CD4-positive, alpha-beta memory T cell (primary cell): Measurements from ENCODE around the gene GAA. TPM values are rescaled to one million over a fixed set of nuclear protein-coding genes. Genes with fewer than 3 reads are reported as not detected.
A peak's percentile ranks its signal among the peaks of the same experiment; 100 is the strongest.

Experiments used
- CTCF ChIA-PET: fragments of 350-600 bp; sonication (Branson Sonifier 250); formaldehyde crosslinking; loops from one replicate; lab custom pipeline; 2021; ENCODE audit warnings: inconsistent platforms; ENCODE audit not compliant: partially characterized antibody; lab: Charles Lee
- POLR2A ChIA-PET: fragments of 350-600 bp; sonication (Branson Sonifier 250); formaldehyde crosslinking; loops from one replicate; lab custom pipeline; 2021; ENCODE audit not compliant: partially characterized antibody; lab: Charles Lee
- DNase-seq, 5 donors: peaks; one replicate each; pipeline versions ENCODE4 v3.0.0 to v3.0.0-alpha.2; 2020 to 2022; ENCODE audit warnings: mixed read lengths in 1 of 5
- H3K27ac ChIP-seq: one replicate; pipeline ENCODE4 v1.7.0; 2013; ENCODE audit warnings: low read depth, low read length
- H3K27me3 ChIP-seq: 2 replicates; pipeline ENCODE4 v1.7.0; 2013; ENCODE audit warnings: mild to moderate bottlenecking, low read length, moderate library complexity; ENCODE audit not compliant: insufficient read depth
- H3K36me3 ChIP-seq: 2 replicates; pipeline ENCODE4 v1.7.0; 2013; ENCODE audit warnings: mild to moderate bottlenecking, low read length, moderate library complexity; ENCODE audit not compliant: insufficient read depth
- H3K4me1 ChIP-seq: 2 replicates; pipeline ENCODE4 v1.7.0; 2013; ENCODE audit warnings: mild to moderate bottlenecking, low read length, moderate library complexity; ENCODE audit not compliant: insufficient read depth
- H3K4me3 ChIP-seq, 2 donors: one replicate each; pipeline ENCODE4 v1.7.0; 2013; ENCODE audit warnings: low read length in 2 of 2, mild to moderate bottlenecking in 1 of 2
- H3K9me3 ChIP-seq, 2 donors: one replicate each; pipeline ENCODE4 v1.7.0; 2013; ENCODE audit warnings: low read length in 2 of 2, control low read depth in 1 of 2; ENCODE audit not compliant: control insufficient read depth in 1 of 2
- H3K27ac Mint-ChIP-seq, 7 donors: one replicate each; pipeline ENCODE4 v1.8.0; 2020 to 2021; ENCODE audit warnings: mixed read lengths in 7 of 7, mild to moderate bottlenecking in 6 of 7, inconsistent platforms in 3 of 7, moderate library complexity in 3 of 7
- H3K27me3 Mint-ChIP-seq, 2 donors: one replicate each; pipeline ENCODE4 v1.8.0; 2020 to 2021; ENCODE audit warnings: mixed read lengths in 2 of 2
- H3K36me3 Mint-ChIP-seq, 2 donors: one replicate each; pipeline ENCODE4 v1.8.0; 2020 to 2021; ENCODE audit warnings: mixed read lengths in 2 of 2, inconsistent platforms in 1 of 2, mild to moderate bottlenecking in 1 of 2
- H3K4me1 Mint-ChIP-seq, 4 donors: one replicate each; pipeline ENCODE4 v1.8.0; 2020 to 2021; ENCODE audit warnings: mixed read lengths in 4 of 4, mild to moderate bottlenecking in 1 of 4
- H3K4me3 Mint-ChIP-seq, 8 donors: one replicate each; pipeline ENCODE4 v1.8.0; 2020 to 2021; ENCODE audit warnings: mixed read lengths in 8 of 8, mild to moderate bottlenecking in 7 of 8, moderate library complexity in 6 of 8, inconsistent platforms in 3 of 8
- H3K9me3 Mint-ChIP-seq, 8 donors: one replicate each; pipeline ENCODE4 v1.8.0; 2020 to 2021; ENCODE audit warnings: mixed read lengths in 8 of 8, mild to moderate bottlenecking in 5 of 8, inconsistent platforms in 3 of 8, moderate library complexity in 1 of 8
- intact Hi-C: fragments of 100-400 bp; cut with micrococcal nuclease; formaldehyde crosslinking; loops from one replicate; pipeline ENCODE4 v1.15.1; 2023
- polyA plus RNA-seq, 2 donors: library from polyadenylated mRNA; unstranded; fragments of 300-500 nt; fragmentation: Illumina TruSeq; gene quantifications; one replicate each; pipeline ENCODE4 v1.2.3, GENCODE V29; 2021
- total RNA-seq, 2 experiments: library from RNA; stranded (reverse); gene quantifications; one replicate each; pipeline ENCODE4 v1.2.3, GENCODE V29; 2021

The GAA gene
- total and polyA plus RNA-seq, 4 experiments from 2014 or later, result 14.5 to 44.8 (median 28.2) TPM

- no peak overlapping the region for H3K27ac ChIP-seq
- Mint-ChIP-seq H3K27ac (peak overlapping the region in 1 of 7 donors; percentile 57), H3K4me3 (peak overlapping the region in 1 of 8 donors; percentile 34), H3K36me3 (no peaks in the 10 kb centered on the region), H3K9me3 (no peaks in the 10 kb centered on the region), H3K4me1 (peaks cover 4 to 7% (median 5%) of the 10 kb centered on the region in 4 donors), H3K27me3 (peaks cover 2 to 3% of the 10 kb centered on the region in 2 donors)
- intact Hi-C loops, result no loop called here
- no peaks in the 10 kb centered on the region for H3K36me3 ChIP-seq
- no peak overlapping the region for H3K4me3 ChIP-seq
- H3K4me1 ChIP-seq, result no peaks in the 10 kb centered on the region
- DNase-seq, result no peak
- POLR2A ChIA-PET, result no interaction called here
- CTCF ChIA-PET, result interaction anchor here (0.6 kb wide), 1 partner anchor 197 kb away, joined by 3 read pairs; no protein-coding TSS in a partner anchor
- no peaks in the 10 kb centered on the region for H3K27me3 ChIP-seq
- no peaks in the 10 kb centered on the region for H3K9me3 ChIP-seq
These were observed 30.1 kb upstream of the GAA start for GRCh38 chr17:80071116-80071841.

- Histone ChIP-seq H3K4me1 (no peaks in the 10 kb centered on the region), H3K27me3 (no peaks in the 10 kb centered on the region), H3K4me3 (no peak overlapping the region), H3K27ac (no peak overlapping the region), H3K36me3 (no peaks in the 10 kb centered on the region), H3K9me3 (no peaks in the 10 kb centered on the region)
- no peak for DNase-seq
- Mint-ChIP-seq H3K27me3 (peaks cover 2 to 4% of the 10 kb centered on the region in 2 donors), H3K27ac (no peak overlapping the region), H3K36me3 (no peaks in the 10 kb centered on the region), H3K4me3 (no peak overlapping the region), H3K9me3 (no peaks in the 10 kb centered on the region), H3K4me1 (peaks cover 4 to 7% (median 5%) of the 10 kb centered on the region in 4 donors)
- POLR2A ChIA-PET, result no interaction called here
- intact Hi-C loops, result no loop called here
- CTCF ChIA-PET, result interaction anchor here (0.8 kb wide), 1 partner anchor 9 kb away, joined by 3 read pairs; no protein-coding TSS in a partner anchor
These were observed 29.0 kb upstream of the GAA start for GRCh38 chr17:80072410-80072809.

GRCh38 chr17:80080081-80080480, 21.3 kb upstream of the GAA start:
- H3K27ac ChIP-seq, result no peak overlapping the region
- Mint-ChIP-seq H3K4me1 (peaks cover 0 to 6% (median 3%) of the 10 kb centered on the region in 4 donors), H3K27me3 (peaks cover 4 to 10% of the 10 kb centered on the region in 2 donors), H3K36me3 (no peaks in the 10 kb centered on the region), H3K9me3 (no peaks in the 10 kb centered on the region), H3K4me3 (no peak overlapping the region), H3K27ac (no peak overlapping the region)
- H3K36me3 ChIP-seq, result no peaks in the 10 kb centered on the region
- H3K27me3 ChIP-seq, result no peaks in the 10 kb centered on the region
- ChIA-PET POLR2A (no interaction called here), CTCF (interaction anchor here (1.9 kb wide), 1 partner anchor 22 kb away, joined by 7 read pairs; the partner anchor contains the start of gene GAA)
- no peaks in the 10 kb centered on the region for H3K9me3 ChIP-seq
- DNase-seq, result no peak
- H3K4me1 ChIP-seq, result peaks cover 6% of the 10 kb centered on the region
- intact Hi-C loops, result loop anchor here (10.0 kb wide), 1 partner anchor 75 kb away; no protein-coding TSS in a partner anchor
- no peak overlapping the region for H3K4me3 ChIP-seq

GRCh38 chr17:80081596-80081995, 19.8 kb upstream of the GAA start:
- no peaks in the 10 kb centered on the region for H3K9me3 ChIP-seq
- no peak overlapping the region for H3K4me3 Mint-ChIP-seq
- H3K27me3 ChIP-seq, result no peaks in the 10 kb centered on the region
- no peak overlapping the region for H3K27ac Mint-ChIP-seq
- CTCF ChIA-PET, result interaction anchor here (0.9 to 2.5 kb wide), 8 partner anchors 9 to 76 kb away, joined by 3 to 10 read pairs (median 3); partner anchors contain the start of gene GAA
- POLR2A ChIA-PET, result no interaction called here
- no peak overlapping the region for H3K4me3 ChIP-seq
- no peaks in the 10 kb centered on the region for H3K9me3 Mint-ChIP-seq
- intact Hi-C loops, result loop anchor here (10.0 kb wide), 1 partner anchor 77 kb away; no protein-coding TSS in a partner anchor
- H3K36me3 Mint-ChIP-seq, result no peaks in the 10 kb centered on the region
- H3K27ac ChIP-seq, result no peak overlapping the region
- peaks cover 4 to 7% of the 10 kb centered on the region in 2 donors for H3K27me3 Mint-ChIP-seq
- peaks cover 6% of the 10 kb centered on the region for H3K4me1 ChIP-seq
- H3K4me1 Mint-ChIP-seq, result peaks cover 0 to 6% (median 3%) of the 10 kb centered on the region in 4 donors
- no peak for DNase-seq
- no peaks in the 10 kb centered on the region for H3K36me3 ChIP-seq

GRCh38 chr17:80082403-80083135, 18.8 kb upstream of the GAA start:
- intact Hi-C loops, result loop anchor here (10.0 kb wide), 1 partner anchor 78 kb away; no protein-coding TSS in a partner anchor
- H3K27ac ChIP-seq, result no peak overlapping the region
- H3K27ac Mint-ChIP-seq, result peak overlapping the region in 1 of 7 donors; percentile 52

GRCh38 chr17:80083136-80083661, 18.2 kb upstream of the GAA start:
- Histone ChIP-seq H3K36me3 (no peaks in the 10 kb centered on the region), H3K9me3 (no peaks in the 10 kb centered on the region), H3K4me1 (peaks cover 6% of the 10 kb centered on the region), H3K27ac (no peak overlapping the region), H3K27me3 (no peaks in the 10 kb centered on the region), H3K4me3 (no peak overlapping the region)
- H3K4me3 Mint-ChIP-seq, result no peak overlapping the region
- peaks cover 0 to 6% (median 3%) of the 10 kb centered on the region in 4 donors for H3K4me1 Mint-ChIP-seq
- ChIA-PET CTCF (interaction anchor here (1.0 to 2.5 kb wide), 6 partner anchors 13 to 75 kb away, joined by 3 to 10 read pairs (median 4); partner anchors contain the start of gene GAA), POLR2A (interaction anchor here (0.9 kb wide), 1 partner anchor 18 kb away, joined by 4 read pairs; the partner anchor contains the start of gene GAA)
- no peak for DNase-seq
- intact Hi-C loops, result loop anchor here (10.0 kb wide), 1 partner anchor 78 kb away; no protein-coding TSS in a partner anchor
- H3K27me3 Mint-ChIP-seq, result peaks cover 2 to 7% of the 10 kb centered on the region in 2 donors
- H3K9me3 Mint-ChIP-seq, result no peaks in the 10 kb centered on the region
- no peaks in the 10 kb centered on the region for H3K36me3 Mint-ChIP-seq
- H3K27ac Mint-ChIP-seq, result no peak overlapping the region

More at GRCh38 chr17:80082403-80083135, 18.8 kb upstream of the GAA start:
- Mint-ChIP-seq H3K9me3 (no peaks in the 10 kb centered on the region), H3K4me1 (peaks cover 0 to 6% (median 3%) of the 10 kb centered on the region in 4 donors), H3K4me3 (no peak overlapping the region), H3K36me3 (no peaks in the 10 kb centered on the region), H3K27me3 (peaks cover 5 to 7% of the 10 kb centered on the region in 2 donors)
- no peak overlapping the region for H3K4me3 ChIP-seq
- DNase-seq, result peak; percentile 50 to 67 (median 60)
- H3K9me3 ChIP-seq, result no peaks in the 10 kb centered on the region
- ChIA-PET CTCF (interaction anchor here (1.0 to 2.5 kb wide), 9 partner anchors 10 to 77 kb away, joined by 3 to 10 read pairs (median 3); partner anchors contain the start of gene GAA), POLR2A (interaction anchor here (0.9 kb wide), 1 partner anchor 19 kb away, joined by 4 read pairs; the partner anchor contains the start of gene GAA)
- no peaks in the 10 kb centered on the region for H3K36me3 ChIP-seq
- H3K27me3 ChIP-seq, result no peaks in the 10 kb centered on the region
- peaks cover 6% of the 10 kb centered on the region for H3K4me1 ChIP-seq
